HepG2 (cell line): ENCODE results near the gene GPR32. TPM values are rescaled to one million over a fixed set of nuclear protein-coding genes. Genes with fewer than 3 reads are reported as not detected.

Source experiments
- ATAC-seq: fragments of 200-7000 bp; cut with Tn5 transposase; 3 replicates; pipeline ENCODE4 v1.9.1; 2020; ENCODE audit warnings: mild to moderate bottlenecking, moderate library complexity
- BruUV-seq: library from RNA; stranded (reverse); fragments of 400-500 nt; replicated peaks from 2 replicates; lab custom pipeline; 2021; lab: Mats Ljungman, UMichigan
- CTCF ChIA-PET: fragments of 300-600 bp; formaldehyde crosslinking; extraction: SDS; loops from one replicate; lab custom pipeline; 2021; ENCODE audit warnings: low total read pairs, inconsistent platforms, low intra/inter-chr PET ratio; lab: Yijun Ruan, JAX
- POLR2A ChIA-PET: fragments of 350-600 bp; sonication (Branson Sonifier 250); formaldehyde crosslinking; loops from one replicate; lab custom pipeline; 2020; ENCODE audit warnings: antibody characterized with exemption, inconsistent platforms; lab: Yijun Ruan, JAX
- DNase-seq: peaks from one replicate; pipeline ENCODE4 v3.0.0-alpha.2; 2015; ENCODE audit warnings: low spot score
- FAIRE-seq: peaks from 3 replicates; lab custom pipeline; 2011; peaks lifted over from hg19 to GRCh38; lab: Jason Lieb, UNC
- H2AFZ ChIP-seq: one replicate; pipeline ENCODE4 v1.6.1; 2011; ENCODE audit warnings: low read length, inconsistent platforms
- H3K27ac ChIP-seq: fragments of 300-600 bp; 3 replicates; pipeline ENCODE4 v1.8.0; 2011; ENCODE audit warnings: mixed run types, mild to moderate bottlenecking, mixed read lengths, low read length, inconsistent platforms; ENCODE audit not compliant: insufficient read depth; ENCODE audit errors: extremely low read length
- H3K27me3 ChIP-seq, 2 experiments: fragments of 200-600 bp in 1 of 2; 2 replicates in 1 of 2; 3 replicates in 1 of 2; pipeline versions ENCODE4 v1.6.0 to v1.8.0; 2011; ENCODE audit warnings: low read length in 2 of 2, mild to moderate bottlenecking in 2 of 2, moderate library complexity in 2 of 2, inconsistent platforms in 1 of 2; ENCODE audit not compliant: insufficient read depth in 2 of 2, control insufficient read depth in 1 of 2
- H3K36me3 ChIP-seq, 2 experiments: fragments of 200-600 bp in 1 of 2; replicated peaks in 1 of 2; 2 replicates in 1 of 2; 3 replicates in 1 of 2; pipeline versions ENCODE4 v1.5.1 to v1.8.0; 2011; ENCODE audit warnings: low read length in 2 of 2, inconsistent platforms in 1 of 2; ENCODE audit not compliant: insufficient read depth in 2 of 2, control insufficient read depth in 1 of 2
- H3K4me1 ChIP-seq: 2 replicates; pipeline ENCODE4 v1.5.1; 2012; ENCODE audit warnings: low read length, inconsistent platforms; ENCODE audit not compliant: insufficient read depth
- H3K4me2 ChIP-seq: 2 replicates; pipeline ENCODE4 v1.6.0; 2011; ENCODE audit warnings: low read depth, low read length, inconsistent platforms
- H3K4me3 ChIP-seq, 3 experiments: fragments of 200-600 bp in 1 of 3; sonication (generic), shearing (Covaris generic) in 1 of 3; replicated peaks in 1 of 3; 2 replicates each; pipeline ENCODE4 v1.5.1; 2011 to 2016; ENCODE audit warnings: low read length in 3 of 3, inconsistent platforms in 2 of 3, low read depth in 2 of 3, mild to moderate bottlenecking in 2 of 3, control low read depth in 1 of 3, mixed read lengths in 1 of 3; ENCODE audit not compliant: insufficient read depth in 1 of 3
- H3K79me2 ChIP-seq: one replicate; pipeline ENCODE4 v1.6.1; 2011; ENCODE audit warnings: low read length, inconsistent platforms; ENCODE audit not compliant: insufficient read depth
- H3K9ac ChIP-seq: 2 replicates; pipeline ENCODE4 v1.6.0; 2011; ENCODE audit warnings: mild to moderate bottlenecking, low read depth, low read length, inconsistent platforms; ENCODE audit not compliant: insufficient read depth
- H3K9me3 ChIP-seq: 2 replicates; pipeline ENCODE4 v1.5.1; 2012; ENCODE audit warnings: mild to moderate bottlenecking, low read length
- H4K20me1 ChIP-seq: 2 replicates; pipeline ENCODE4 v1.6.0; 2011; ENCODE audit warnings: inconsistent platforms, mild to moderate bottlenecking, low read length, moderate library complexity; ENCODE audit not compliant: insufficient read depth
- BORCS8-MEF2B ChIP-seq: sonication (generic); formaldehyde crosslinking; IDR thresholded peaks from 2 replicates; pipeline ENCODE4 v1.8.0; 2022; ENCODE audit warnings: mild to moderate bottlenecking, missing genetic modification reagents
- CEBPG ChIP-seq: IDR thresholded peaks from 2 replicates; pipeline ENCODE4 v1.6.1; 2016
- EEA1 ChIP-seq: sonication (generic); formaldehyde crosslinking; IDR thresholded peaks from 2 replicates; pipeline ENCODE4 v1.5.1; 2020; ENCODE audit warnings: mild to moderate bottlenecking, missing genetic modification reagents, borderline replicate concordance
- GFI1 ChIP-seq: sonication (generic); formaldehyde crosslinking; IDR thresholded peaks from 2 replicates; pipeline ENCODE4 v1.5.0; 2020; ENCODE audit warnings: missing genetic modification reagents, mild to moderate bottlenecking, borderline replicate concordance
- HDAC2 ChIP-seq: sonication (generic); formaldehyde crosslinking; IDR thresholded peaks from 2 replicates; pipeline ENCODE4 v1.4.0; 2020; ENCODE audit warnings: missing genetic modification reagents
- NCOA5 ChIP-seq: sonication (generic); formaldehyde crosslinking; IDR thresholded peaks from 2 replicates; pipeline ENCODE4 v1.4.0; 2020; ENCODE audit warnings: missing genetic modification reagents
- ONECUT2 ChIP-seq: sonication (generic); formaldehyde crosslinking; IDR thresholded peaks from 2 replicates; pipeline ENCODE4 v1.4.0; 2020; ENCODE audit warnings: missing genetic modification reagents
- POGZ ChIP-seq: sonication (generic); formaldehyde crosslinking; IDR thresholded peaks from 2 replicates; pipeline ENCODE4 v1.4.0; 2020; ENCODE audit warnings: mild to moderate bottlenecking, missing genetic modification reagents
- SCMH1 ChIP-seq: sonication (generic); formaldehyde crosslinking; IDR thresholded peaks from 2 replicates; pipeline ENCODE4 v1.9.0; 2021; ENCODE audit warnings: missing genetic modification reagents, mild to moderate bottlenecking, borderline replicate concordance
- SRY ChIP-seq: sonication (generic); formaldehyde crosslinking; IDR thresholded peaks from 2 replicates; pipeline ENCODE4 v1.8.0; 2022; ENCODE audit warnings: mild to moderate bottlenecking, missing genetic modification reagents
- ZNF20 ChIP-seq: sonication (generic); formaldehyde crosslinking; IDR thresholded peaks from 2 replicates; pipeline ENCODE4 v1.4.0; 2020; ENCODE audit warnings: mild to moderate bottlenecking, moderate library complexity, missing genetic modification reagents
- ZNF230 ChIP-seq: sonication (generic); formaldehyde crosslinking; IDR thresholded peaks from 2 replicates; pipeline ENCODE4 v1.4.0; 2020; ENCODE audit warnings: mild to moderate bottlenecking, missing genetic modification reagents
- ZNF737 ChIP-seq: sonication (generic); formaldehyde crosslinking; IDR thresholded peaks from 2 replicates; pipeline ENCODE4 v1.5.0; 2020; ENCODE audit warnings: missing genetic modification reagents, mild to moderate bottlenecking, borderline replicate concordance
- ZNF773 ChIP-seq: sonication (generic); formaldehyde crosslinking; IDR thresholded peaks from 2 replicates; pipeline ENCODE4 v1.4.0; 2020; ENCODE audit warnings: missing genetic modification reagents, borderline replicate concordance
- ZNF816 ChIP-seq: sonication (generic); formaldehyde crosslinking; IDR thresholded peaks from 2 replicates; pipeline ENCODE4 v1.8.0; 2022; ENCODE audit warnings: missing genetic modification reagents, mild to moderate bottlenecking, borderline replicate concordance
- ZSCAN31 ChIP-seq: sonication (generic); formaldehyde crosslinking; IDR thresholded peaks from 2 replicates; pipeline ENCODE4 v1.5.0; 2020; ENCODE audit warnings: low read depth, mild to moderate bottlenecking, missing genetic modification reagents
- WGBS: methylation state at CpG from one replicate; pipeline ENCODE4 v1.1.6; 2017; ENCODE audit warnings: low lambda C conversion rate; 5-methylcytosine and 5-hydroxymethylcytosine counted together
- in situ Hi-C: cut with HindIII; loops from 2 replicates; pipeline ENCODE4 v1.10.0; 2017; ENCODE audit warnings: low pct_unique_long_range_greater_than_20kb; ENCODE audit not compliant: extremely low pct_ligation_motif_present
- intact Hi-C: fragments of 100-400 bp; cut with micrococcal nuclease; formaldehyde crosslinking; loops from one replicate; pipeline ENCODE4 v1.10.0; 2022; ENCODE audit not compliant: unreplicated experiment
- polyA plus RNA-seq, 8 experiments: library from polyadenylated mRNA; depleted of rRNA in 3 of 8; stranded (reverse) in 7 of 8; unstranded in 1 of 8; fragments of >200 nt; fragmentation: Illumina TruSeq in 4 of 8; extraction: Trizol in 4 of 8; gene quantifications; 2 replicates each; pipeline versions ENCODE4 v1.2.1 to v1.2.3, GENCODE V29; 2011 to 2016; ENCODE audit warnings: low read depth in 4 of 8, missing spikeins in 1 of 8, mixed read lengths in 1 of 8; ENCODE audit not compliant: insufficient read depth in 1 of 8
- total RNA-seq, 5 experiments: library from RNA; depleted of rRNA; stranded (reverse); fragments of >200 nt; fragmentation: Illumina TruSeq; extraction: Trizol; gene quantifications; 2 replicates each; pipeline ENCODE4 v1.2.3, GENCODE V29; 2016; ENCODE audit warnings: low read depth in 1 of 5
- TF ChIP-seq, protein P1 (sequence below): sonication (generic); formaldehyde crosslinking; IDR thresholded peaks from 2 replicates; pipeline ENCODE4 v1.4.0; 2020; ENCODE audit warnings: missing genetic modification reagents, borderline replicate concordance
- TF ChIP-seq, protein P2 (sequence below): IDR thresholded peaks from 2 replicates; pipeline ENCODE4 v1.6.1; 2018; ENCODE audit warnings: missing genetic modification reagents

Gene GPR32
- total and polyA plus RNA-seq, 2 of the 13 experiments (the other 11 are each of a cell fraction or from before 2014, with no cell fraction given): not detected

DNA sequence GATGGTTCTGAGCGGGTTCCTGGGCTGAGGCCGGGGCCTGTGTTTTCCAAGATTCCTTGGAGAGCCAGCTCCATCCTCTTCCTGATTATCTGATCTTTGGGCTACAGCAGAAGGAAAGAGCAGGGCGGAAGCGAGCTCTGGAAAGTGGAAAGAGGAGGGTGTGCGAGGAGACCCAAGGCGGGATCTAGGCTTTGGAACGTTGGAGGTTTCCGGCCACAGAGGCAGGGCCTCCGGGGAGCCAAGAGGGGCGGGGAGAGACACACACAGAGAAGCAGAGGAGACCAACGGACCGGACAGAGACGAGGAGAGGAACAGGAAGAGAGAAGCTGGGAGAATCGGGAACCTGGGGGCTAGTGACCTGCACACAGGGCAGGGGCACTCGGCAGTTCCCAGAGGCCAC, 47.2 kb upstream of the GPR32 start, which contains the start of gene CLEC11A:
TSS of gene CLEC11A (plus strand) at position 296 of the 400 bp plus-strand sequence. CDS start 162 bp downstream, outside the sequence.
- in situ Hi-C loops: no loop called here
- ChIA-PET CTCF (no interaction called here), POLR2A (no interaction called here)
- Histone ChIP-seq H3K36me3 (no peaks in the 10 kb centered on the region), H3K27me3 (peaks cover 9 to 46% of the 10 kb centered on the region in 2 experiments), H3K27ac (no peak within 1 kb of the TSS), H3K4me2 (peak within 1 kb of the TSS; percentile 74), H3K4me1 (no peaks in the 10 kb centered on the region), H3K9me3 (no peaks in the 10 kb centered on the region), H2AFZ (no peak within 1 kb of the TSS), H4K20me1 (no peaks in the 10 kb centered on the region), H3K9ac (no peak within 1 kb of the TSS), H3K79me2 (no peaks in the 10 kb centered on the region), H3K4me3 (peak within 1 kb of the TSS; percentile 34 to 69 (median 43); a peak in 4 of 6 replicates)
- whole genome bisulfite sequencing: 2% methylated on average over 15 of the region's 15 CpGs
- ATAC-seq: no peak
- no peak for FAIRE-seq
- TF ChIP-seq, protein P1, sequence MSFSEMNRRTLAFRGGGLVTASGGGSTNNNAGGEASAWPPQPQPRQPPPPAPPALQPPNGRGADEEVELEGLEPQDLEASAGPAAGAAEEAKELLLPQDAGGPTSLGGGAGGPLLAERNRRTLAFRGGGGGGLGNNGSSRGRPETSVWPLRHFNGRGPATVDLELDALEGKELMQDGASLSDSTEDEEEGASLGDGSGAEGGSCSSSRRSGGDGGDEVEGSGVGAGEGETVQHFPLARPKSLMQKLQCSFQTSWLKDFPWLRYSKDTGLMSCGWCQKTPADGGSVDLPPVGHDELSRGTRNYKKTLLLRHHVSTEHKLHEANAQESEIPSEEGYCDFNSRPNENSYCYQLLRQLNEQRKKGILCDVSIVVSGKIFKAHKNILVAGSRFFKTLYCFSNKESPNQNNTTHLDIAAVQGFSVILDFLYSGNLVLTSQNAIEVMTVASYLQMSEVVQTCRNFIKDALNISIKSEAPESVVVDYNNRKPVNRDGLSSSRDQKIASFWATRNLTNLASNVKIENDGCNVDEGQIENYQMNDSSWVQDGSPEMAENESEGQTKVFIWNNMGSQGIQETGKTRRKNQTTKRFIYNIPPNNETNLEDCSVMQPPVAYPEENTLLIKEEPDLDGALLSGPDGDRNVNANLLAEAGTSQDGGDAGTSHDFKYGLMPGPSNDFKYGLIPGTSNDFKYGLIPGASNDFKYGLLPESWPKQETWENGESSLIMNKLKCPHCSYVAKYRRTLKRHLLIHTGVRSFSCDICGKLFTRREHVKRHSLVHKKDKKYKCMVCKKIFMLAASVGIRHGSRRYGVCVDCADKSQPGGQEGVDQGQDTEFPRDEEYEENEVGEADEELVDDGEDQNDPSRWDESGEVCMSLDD (CRISPR knock-in tag): no peak
- TF ChIP-seq BORCS8-MEF2B: no peak
- no peak for TF ChIP-seq ZNF773
- no peak for TF ChIP-seq SCMH1 (CRISPR knock-in tag)
- TF ChIP-seq CEBPG (CRISPR knock-in tag): no peak
- no peak for TF ChIP-seq EEA1 (CRISPR knock-in tag)
- no peak for TF ChIP-seq ZNF816 (CRISPR knock-in tag)
- TF ChIP-seq, protein P2, sequence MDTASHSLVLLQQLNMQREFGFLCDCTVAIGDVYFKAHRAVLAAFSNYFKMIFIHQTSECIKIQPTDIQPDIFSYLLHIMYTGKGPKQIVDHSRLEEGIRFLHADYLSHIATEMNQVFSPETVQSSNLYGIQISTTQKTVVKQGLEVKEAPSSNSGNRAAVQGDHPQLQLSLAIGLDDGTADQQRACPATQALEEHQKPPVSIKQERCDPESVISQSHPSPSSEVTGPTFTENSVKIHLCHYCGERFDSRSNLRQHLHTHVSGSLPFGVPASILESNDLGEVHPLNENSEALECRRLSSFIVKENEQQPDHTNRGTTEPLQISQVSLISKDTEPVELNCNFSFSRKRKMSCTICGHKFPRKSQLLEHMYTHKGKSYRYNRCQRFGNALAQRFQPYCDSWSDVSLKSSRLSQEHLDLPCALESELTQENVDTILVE (CRISPR knock-in tag): no peak
- TF ChIP-seq ZNF20 (CRISPR knock-in tag): no peak
- no peak for TF ChIP-seq HDAC2
- no peak for TF ChIP-seq ZNF737
- no peak for TF ChIP-seq ONECUT2 (CRISPR knock-in tag)
- no peak for TF ChIP-seq SRY
- TF ChIP-seq GFI1: no peak
- TF ChIP-seq ZNF230: no peak
- TF ChIP-seq NCOA5 (CRISPR knock-in tag): no peak
- TF ChIP-seq ZSCAN31 (CRISPR knock-in tag): no peak
- no peak for TF ChIP-seq POGZ
- BruUV-seq: no TSS peak
- intact Hi-C loops: loop anchor here (5.0 kb wide), 1 partner anchor 59 kb away; no protein-coding TSS in a partner anchor
- DNase-seq: no peak
